Keratinocyte (primary cell): Measurements from ENCODE around the gene TRPC4. TPM values are rescaled to one million over a fixed set of nuclear protein-coding genes. Genes with fewer than 3 reads are reported as not detected.

ENCODE experiments used
- DNase-seq: peaks from one replicate; pipeline ENCODE4 v3.0.0-alpha.2; 2011; ENCODE audit warnings: low read depth, missing footprints, low spot score
- FAIRE-seq: peaks from 2 replicates; lab custom pipeline; 2011; peaks lifted over from hg19 to GRCh38; lab: Jason Lieb, UNC
- H2AFZ ChIP-seq: 2 replicates; pipeline ENCODE4 v1.6.0; 2012; ENCODE audit warnings: low read length, control low read depth, inconsistent platforms; ENCODE audit not compliant: control insufficient read depth
- H3K27ac ChIP-seq: 2 replicates; pipeline ENCODE4 v1.5.1; 2011; ENCODE audit warnings: low read length; ENCODE audit not compliant: control insufficient read depth, insufficient read depth
- H3K27me3 ChIP-seq: 3 replicates; pipeline ENCODE4 v1.6.0; 2011; ENCODE audit warnings: low read length; ENCODE audit not compliant: control insufficient read depth, insufficient read depth; ENCODE audit errors: extremely low read depth
- H3K36me3 ChIP-seq, 2 experiments: 2 replicates in 1 of 2; 3 replicates in 1 of 2; pipeline ENCODE4 v1.5.1; 2011; ENCODE audit warnings: low read length in 2 of 2, mild to moderate bottlenecking in 1 of 2; ENCODE audit not compliant: control insufficient read depth in 2 of 2, insufficient read depth in 2 of 2; ENCODE audit errors: extremely low read depth in 1 of 2
- H3K4me1 ChIP-seq: 3 replicates; pipeline ENCODE4 v1.5.1; 2011; ENCODE audit warnings: low read length; ENCODE audit not compliant: control insufficient read depth, insufficient read depth; ENCODE audit errors: extremely low read depth
- H3K4me2 ChIP-seq: 3 replicates; pipeline ENCODE4 v1.6.0; 2011; ENCODE audit warnings: low read depth, low read length; ENCODE audit not compliant: control insufficient read depth, insufficient read depth; ENCODE audit errors: extremely low read depth
- H3K4me3 ChIP-seq, 3 experiments: fragments of 200-600 bp in 1 of 3; sonication (generic) in 1 of 3; 2 replicates in 2 of 3; 3 replicates in 1 of 3; pipeline ENCODE4 v1.5.1; 2011 to 2016; ENCODE audit warnings: low read length in 3 of 3, mild to moderate bottlenecking in 3 of 3, control low read depth in 2 of 3, inconsistent platforms in 1 of 3, low read depth in 1 of 3, mixed read lengths in 1 of 3, mixed run types in 1 of 3, moderate library complexity in 1 of 3; ENCODE audit not compliant: control insufficient read depth in 2 of 3, insufficient read depth in 2 of 3; ENCODE audit errors: extremely low read depth in 1 of 3
- H3K79me2 ChIP-seq: 2 replicates; pipeline ENCODE4 v1.6.0; 2012; ENCODE audit warnings: low read length; ENCODE audit not compliant: control insufficient read depth, insufficient read depth
- H3K9ac ChIP-seq: 3 replicates; pipeline ENCODE4 v1.6.0; 2011; ENCODE audit warnings: low read length; ENCODE audit not compliant: control insufficient read depth, insufficient read depth; ENCODE audit errors: extremely low read depth
- H3K9me1 ChIP-seq: 3 replicates; pipeline ENCODE4 v1.6.0; 2011; ENCODE audit warnings: low read length; ENCODE audit not compliant: control insufficient read depth, insufficient read depth; ENCODE audit errors: extremely low read depth
- H3K9me3 ChIP-seq: 2 replicates; pipeline ENCODE4 v1.5.1; 2012; ENCODE audit warnings: low read depth, low read length; ENCODE audit not compliant: control insufficient read depth
- H4K20me1 ChIP-seq: 3 replicates; pipeline ENCODE4 v1.6.0; 2011; ENCODE audit warnings: low read length; ENCODE audit not compliant: control insufficient read depth, insufficient read depth; ENCODE audit errors: extremely low read depth
- EZH2 ChIP-seq: IDR thresholded peaks from one replicate; pipeline ENCODE4 v1.6.1; 2012; ENCODE audit warnings: inconsistent platforms, mild to moderate bottlenecking, low read length, moderate library complexity
- dilution Hi-C: fragments of 300-500 bp; cut with MboI; formaldehyde crosslinking; loops from one replicate; pipeline ENCODE4 v1.7.0; 2020; ENCODE audit warnings: low sequenced_read_pairs; ENCODE audit not compliant: extremely low pct_ligation_motif_present
- polyA plus RNA-seq, 5 experiments: library from polyadenylated mRNA; depleted of rRNA in 3 of 5; stranded (reverse) in 3 of 5; stranded (forward) in 1 of 5; unstranded in 1 of 5; fragments of >200 nt; gene quantifications; 1 replicate in 1 of 5; 2 replicates in 3 of 5; 3 replicates in 1 of 5; pipeline versions ENCODE4 v1.2.1 to v1.2.3, GENCODE V29; 2011 to 2012; ENCODE audit warnings: missing spikeins in 2 of 5, low read depth in 1 of 5, low replicate concordance in 1 of 5
- TF ChIP-seq, protein P1 (sequence below), 3 experiments: IDR thresholded peaks in 1 of 3; conservative IDR thresholded peaks in 1 of 3; optimal IDR thresholded peaks in 1 of 3; 2 replicates in 2 of 3; 3 replicates in 1 of 3; pipeline versions ENCODE3 to v1.5.1; 2011; ENCODE audit warnings: low read length in 3 of 3, mild to moderate bottlenecking in 3 of 3, moderate library complexity in 2 of 3, control low read depth in 1 of 3, inconsistent platforms in 1 of 3; ENCODE audit not compliant: insufficient read depth in 2 of 3; ENCODE audit errors: extremely low read depth in 1 of 3

The TRPC4 gene
- polyA plus RNA-seq, 1 donor (not counting 4 experiments of a cell fraction or from before 2014, with no cell fraction given), result not detected

DNA sequence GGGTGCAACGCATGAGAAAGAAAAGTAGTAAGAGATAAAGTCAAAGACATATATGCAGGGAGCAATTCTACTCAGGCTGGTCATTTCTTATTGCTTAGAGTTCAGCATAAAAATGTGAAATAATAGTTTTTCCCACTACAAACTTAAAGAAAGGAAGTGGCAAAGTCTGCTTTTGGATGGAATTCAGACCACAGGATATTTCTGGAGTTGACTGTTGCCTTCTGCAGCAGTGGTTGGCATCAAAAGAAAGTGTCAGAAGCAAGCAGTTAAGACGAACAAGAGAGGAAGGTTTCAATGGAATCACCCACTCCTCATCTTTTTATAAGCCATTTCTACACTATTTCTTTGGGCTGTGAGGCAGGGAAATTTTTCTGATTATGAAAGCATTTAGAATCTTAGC is 36.2 kb upstream of the TRPC4 start:
- no peaks in the 10 kb centered on the region for H3K4me1 ChIP-seq
- no peaks in the 10 kb centered on the region for H3K9me1 ChIP-seq
- H3K79me2 ChIP-seq, result no peaks in the 10 kb centered on the region
- no peak for FAIRE-seq
- H2AFZ ChIP-seq, result no peak overlapping the region
- H3K4me3 ChIP-seq, result no peak overlapping the region
- H3K9ac ChIP-seq, result no peak overlapping the region
- DNase-seq, result no peak
- H3K4me2 ChIP-seq, result no peak overlapping the region
- no peak for TF ChIP-seq EZH2
- TF ChIP-seq, protein P1, sequence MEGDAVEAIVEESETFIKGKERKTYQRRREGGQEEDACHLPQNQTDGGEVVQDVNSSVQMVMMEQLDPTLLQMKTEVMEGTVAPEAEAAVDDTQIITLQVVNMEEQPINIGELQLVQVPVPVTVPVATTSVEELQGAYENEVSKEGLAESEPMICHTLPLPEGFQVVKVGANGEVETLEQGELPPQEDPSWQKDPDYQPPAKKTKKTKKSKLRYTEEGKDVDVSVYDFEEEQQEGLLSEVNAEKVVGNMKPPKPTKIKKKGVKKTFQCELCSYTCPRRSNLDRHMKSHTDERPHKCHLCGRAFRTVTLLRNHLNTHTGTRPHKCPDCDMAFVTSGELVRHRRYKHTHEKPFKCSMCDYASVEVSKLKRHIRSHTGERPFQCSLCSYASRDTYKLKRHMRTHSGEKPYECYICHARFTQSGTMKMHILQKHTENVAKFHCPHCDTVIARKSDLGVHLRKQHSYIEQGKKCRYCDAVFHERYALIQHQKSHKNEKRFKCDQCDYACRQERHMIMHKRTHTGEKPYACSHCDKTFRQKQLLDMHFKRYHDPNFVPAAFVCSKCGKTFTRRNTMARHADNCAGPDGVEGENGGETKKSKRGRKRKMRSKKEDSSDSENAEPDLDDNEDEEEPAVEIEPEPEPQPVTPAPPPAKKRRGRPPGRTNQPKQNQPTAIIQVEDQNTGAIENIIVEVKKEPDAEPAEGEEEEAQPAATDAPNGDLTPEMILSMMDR (optimal IDR thresholded peaks at IDR 0.05 in 1 of 3, IDR thresholded peaks at IDR 0.05 in 1 of 3, conservative IDR thresholded peaks at IDR 0.05 in 1 of 3; ENCODE audit: extremely low read depth in 1 of 3, insufficient read depth in 2 of 3, low read length in 3 of 3), result no peak
- dilution Hi-C loops, result no loop called here
- H3K27me3 ChIP-seq, result no peaks in the 10 kb centered on the region
- no peak overlapping the region for H3K27ac ChIP-seq
- H3K9me3 ChIP-seq, result no peaks in the 10 kb centered on the region
- no peaks in the 10 kb centered on the region for H3K36me3 ChIP-seq
- no peaks in the 10 kb centered on the region for H4K20me1 ChIP-seq

GRCh38 chr13:37899753-37900152 is 30.2 kb upstream of the TRPC4 start:
- H3K9ac ChIP-seq, result no peak overlapping the region
- DNase-seq (no peak), FAIRE-seq (no peak)
- no peaks in the 10 kb centered on the region for H3K9me1 ChIP-seq
- H2AFZ ChIP-seq, result no peak overlapping the region
- H3K4me1 ChIP-seq, result no peaks in the 10 kb centered on the region
- no peak for TF ChIP-seq EZH2
- TF ChIP-seq, protein P1 (optimal IDR thresholded peaks at IDR 0.05 in 1 of 3, IDR thresholded peaks at IDR 0.05 in 1 of 3, conservative IDR thresholded peaks at IDR 0.05 in 1 of 3; ENCODE audit: extremely low read depth in 1 of 3, insufficient read depth in 2 of 3, low read length in 3 of 3), result no peak
- H3K9me3 ChIP-seq, result no peaks in the 10 kb centered on the region
- H4K20me1 ChIP-seq, result no peaks in the 10 kb centered on the region
- H3K79me2 ChIP-seq, result no peaks in the 10 kb centered on the region
- no peaks in the 10 kb centered on the region for H3K27me3 ChIP-seq
- H3K27ac ChIP-seq, result no peak overlapping the region
- no peak overlapping the region for H3K4me2 ChIP-seq
- no peaks in the 10 kb centered on the region for H3K36me3 ChIP-seq
- dilution Hi-C loops, result no loop called here
- no peak overlapping the region for H3K4me3 ChIP-seq
